Uterus (tissue), 4 donors: ENCODE results near the gene PTPN23. TPM values are rescaled to one million over a fixed set of nuclear protein-coding genes. Genes with fewer than 3 reads are reported as not detected.
A peak's percentile ranks its signal among the peaks of the same experiment; 100 is the strongest.

Source experiments
- DNase-seq, 2 donors: peaks; one replicate each; pipeline ENCODE4 v3.0.0-alpha.2; 2019 to 2020
- H3K27ac ChIP-seq, 2 donors: fragments of 200-600 bp; sonication (generic); 1 replicate in 1 of 2; 2 replicates in 1 of 2; pipeline ENCODE4 v1.5.1; 2016 to 2018
- H3K27me3 ChIP-seq, 2 donors: fragments of 200-600 bp; sonication (generic); one replicate each; pipeline ENCODE4 v1.5.1; 2018 to 2019; ENCODE audit warnings: control low read depth in 1 of 2
- H3K36me3 ChIP-seq, 2 donors: fragments of 200-600 bp; sonication (generic); one replicate each; pipeline ENCODE4 v1.5.1; 2019; ENCODE audit warnings: control low read depth in 1 of 2
- H3K4me1 ChIP-seq, 2 donors: fragments of 200-600 bp; sonication (generic); one replicate each; pipeline ENCODE4 v1.5.1; 2018 to 2019; ENCODE audit warnings: control low read depth in 1 of 2
- H3K4me3 ChIP-seq, 2 donors: fragments of 200-600 bp; sonication (generic); 1 replicate in 1 of 2; 2 replicates in 1 of 2; pipeline ENCODE4 v1.5.1; 2018 to 2019; ENCODE audit warnings: mild to moderate bottlenecking in 1 of 2
- H3K9me3 ChIP-seq, 2 donors: fragments of 200-600 bp; sonication (generic); one replicate each; pipeline ENCODE4 v1.5.1; 2019; ENCODE audit warnings: control low read depth in 1 of 2
- POLR2A ChIP-seq, 2 donors: fragments of 450-650 bp; IDR thresholded peaks; one replicate each; pipeline ENCODE4 v1.6.1; 2016; ENCODE audit warnings: antibody characterized with exemption in 2 of 2, mild to moderate bottlenecking in 1 of 2, moderate library complexity in 1 of 2
- intact Hi-C: fragments of 100-400 bp; cut with DNase I; formaldehyde crosslinking; loops from one replicate; pipeline ENCODE4 v1.15.1; 2023; ENCODE audit warnings: low total_unique reads
- total RNA-seq, 4 donors: library from RNA; depleted of rRNA in 3 of 4; stranded (reverse); fragments of >200 nt in 3 of 4; gene quantifications; one replicate each; pipeline versions ENCODE4 v1.1.0 to v1.2.4, GENCODE V29; 2014 to 2023
- TF ChIP-seq, protein P1 (sequence below), 4 experiments: fragments of 200-600 bp in 2 of 4; fragments of 450-650 bp in 2 of 4; sonication (generic) in 2 of 4; IDR thresholded peaks; one replicate each; pipeline ENCODE4 v1.5.1; 2016 to 2019; ENCODE audit warnings: antibody characterized with exemption in 4 of 4, mild to moderate bottlenecking in 2 of 4, moderate library complexity in 1 of 4
- donor health status: DM: yes; HTN: yes; CAD: no.

The PTPN23 gene
- total RNA-seq, 4 donors from 2014 or later: 5.1 to 51.6 (median 16.2) TPM

GRCh38 chr3:47379411-47379899, 1.4 kb upstream of the PTPN23 start:
- Histone ChIP-seq H3K9me3 (no peaks in the 10 kb centered on the region), H3K27ac (peak overlapping the region in 1 of 2 donors; percentile 93), H3K27me3 (no peaks in the 10 kb centered on the region), H3K4me1 (peaks cover 5 to 9% of the 10 kb centered on the region in 2 donors), H3K4me3 (peak overlapping the region in 1 of 2 donors; percentile 71), H3K36me3 (no peaks in the 10 kb centered on the region)
- TF ChIP-seq, protein P1, sequence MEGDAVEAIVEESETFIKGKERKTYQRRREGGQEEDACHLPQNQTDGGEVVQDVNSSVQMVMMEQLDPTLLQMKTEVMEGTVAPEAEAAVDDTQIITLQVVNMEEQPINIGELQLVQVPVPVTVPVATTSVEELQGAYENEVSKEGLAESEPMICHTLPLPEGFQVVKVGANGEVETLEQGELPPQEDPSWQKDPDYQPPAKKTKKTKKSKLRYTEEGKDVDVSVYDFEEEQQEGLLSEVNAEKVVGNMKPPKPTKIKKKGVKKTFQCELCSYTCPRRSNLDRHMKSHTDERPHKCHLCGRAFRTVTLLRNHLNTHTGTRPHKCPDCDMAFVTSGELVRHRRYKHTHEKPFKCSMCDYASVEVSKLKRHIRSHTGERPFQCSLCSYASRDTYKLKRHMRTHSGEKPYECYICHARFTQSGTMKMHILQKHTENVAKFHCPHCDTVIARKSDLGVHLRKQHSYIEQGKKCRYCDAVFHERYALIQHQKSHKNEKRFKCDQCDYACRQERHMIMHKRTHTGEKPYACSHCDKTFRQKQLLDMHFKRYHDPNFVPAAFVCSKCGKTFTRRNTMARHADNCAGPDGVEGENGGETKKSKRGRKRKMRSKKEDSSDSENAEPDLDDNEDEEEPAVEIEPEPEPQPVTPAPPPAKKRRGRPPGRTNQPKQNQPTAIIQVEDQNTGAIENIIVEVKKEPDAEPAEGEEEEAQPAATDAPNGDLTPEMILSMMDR (IDR thresholded peaks at IDR 0.05): no peak
- TF ChIP-seq POLR2A (IDR thresholded peaks at IDR 0.05): no peak
- DNase-seq: no peak
- intact Hi-C loops: no loop called here

GRCh38 chr3:47380026-47380600, 708 bp upstream of the PTPN23 start:
- no peaks in the 10 kb centered on the region for H3K36me3 ChIP-seq

DNA sequence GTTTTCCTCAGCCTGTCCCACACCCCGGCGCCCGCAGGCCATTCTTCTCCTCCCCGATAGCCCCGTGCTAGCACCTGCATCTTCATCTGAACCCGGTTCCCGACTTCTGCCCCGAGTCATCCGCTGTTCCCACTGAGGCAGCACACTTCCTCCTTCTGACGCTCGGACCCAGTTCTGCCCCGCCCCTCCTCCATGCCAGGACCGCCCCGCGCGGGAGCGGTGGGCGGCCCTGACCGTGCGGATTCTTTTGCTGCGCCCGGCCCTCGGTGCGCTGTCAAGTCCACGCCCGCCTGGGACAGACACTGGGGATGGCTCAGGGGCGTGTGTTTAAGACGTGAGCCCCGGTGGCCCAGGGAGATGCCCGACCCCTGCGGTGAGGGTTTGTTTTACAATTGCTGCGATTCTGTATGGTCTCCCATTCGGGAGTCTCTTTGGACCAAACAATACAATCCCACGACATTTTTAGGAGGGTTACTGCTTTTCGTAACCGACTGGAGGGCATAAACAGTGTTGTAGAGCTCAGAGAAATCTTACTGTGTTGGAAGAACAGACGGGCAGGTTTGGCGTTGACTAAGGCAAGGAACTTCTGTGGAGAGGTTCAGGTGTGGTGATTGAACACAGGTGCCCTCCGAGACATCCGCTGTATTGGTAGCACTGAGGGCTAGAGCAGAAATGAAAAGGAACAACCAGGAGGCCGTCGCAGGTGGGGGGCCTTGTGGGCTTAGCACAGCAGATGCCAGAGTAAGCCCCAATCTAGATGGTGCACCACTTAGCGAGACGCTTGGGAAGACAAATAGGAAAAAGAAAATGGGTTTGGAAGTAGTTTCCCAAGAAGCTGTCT, 716 bp downstream of the PTPN23 start:
- intact Hi-C loops: no loop called here
- no peak for TF ChIP-seq POLR2A (IDR thresholded peaks at IDR 0.05)
- TF ChIP-seq, protein P1 (IDR thresholded peaks at IDR 0.05): peak in 1 of 4 experiments; percentile 15
- peak overlapping the region; percentile 71 to 91 for H3K4me3 ChIP-seq
- H3K36me3 ChIP-seq: no peaks in the 10 kb centered on the region
- peak; percentile 78 to 85 for DNase-seq
- peak overlapping the region; percentile 92 to 93 for H3K27ac ChIP-seq
- H3K9me3 ChIP-seq: no peaks in the 10 kb centered on the region
- H3K4me1 ChIP-seq: peaks cover 5 to 9% of the 10 kb centered on the region in 2 donors
- H3K27me3 ChIP-seq: no peaks in the 10 kb centered on the region

More at GRCh38 chr3:47380026-47380600, 708 bp upstream of the PTPN23 start:
- intact Hi-C loops: no loop called here
- H3K27me3 ChIP-seq: no peaks in the 10 kb centered on the region
- no peak for DNase-seq
- peak overlapping the region; percentile 92 to 93 for H3K27ac ChIP-seq
- peak overlapping the region; percentile 71 to 91 for H3K4me3 ChIP-seq
- TF ChIP-seq POLR2A (IDR thresholded peaks at IDR 0.05): no peak
- TF ChIP-seq, protein P1 (IDR thresholded peaks at IDR 0.05): no peak
- H3K9me3 ChIP-seq: no peaks in the 10 kb centered on the region
- H3K4me1 ChIP-seq: peaks cover 5 to 9% of the 10 kb centered on the region in 2 donors

GRCh38 chr3:47384425-47384824, 3.6 kb downstream of the PTPN23 start:
- DNase-seq: no peak
- TF ChIP-seq, protein P1 (IDR thresholded peaks at IDR 0.05): no peak
- no peak for TF ChIP-seq POLR2A (IDR thresholded peaks at IDR 0.05)
- Histone ChIP-seq H3K36me3 (no peaks in the 10 kb centered on the region), H3K27ac (no peak overlapping the region), H3K4me1 (peaks cover 5 to 9% of the 10 kb centered on the region in 2 donors), H3K4me3 (no peak overlapping the region), H3K9me3 (no peaks in the 10 kb centered on the region), H3K27me3 (no peaks in the 10 kb centered on the region)
- intact Hi-C loops: no loop called here

DNA sequence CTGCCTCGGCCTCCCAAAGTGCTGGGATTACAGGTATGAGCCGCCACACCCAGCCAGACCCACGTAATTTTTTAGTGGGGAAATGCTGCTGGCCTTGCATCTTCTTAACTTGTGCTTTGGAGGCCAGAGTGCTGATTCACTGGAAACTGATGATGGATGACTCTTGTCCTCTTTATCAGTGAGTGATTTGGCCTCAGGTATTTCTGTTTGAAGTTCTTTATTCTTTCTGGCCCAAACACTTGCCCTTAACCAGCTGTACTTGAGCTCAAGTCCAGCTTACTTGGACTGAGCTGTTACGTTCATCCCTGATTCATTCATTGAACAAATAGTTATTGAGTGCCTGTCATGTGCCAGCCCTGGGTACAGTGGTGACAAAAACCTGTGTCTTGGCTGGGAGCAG, 4.2 kb downstream of the PTPN23 start:
- H3K4me1 ChIP-seq: peaks cover 5 to 9% of the 10 kb centered on the region in 2 donors
- H3K9me3 ChIP-seq: no peaks in the 10 kb centered on the region
- TF ChIP-seq POLR2A (IDR thresholded peaks at IDR 0.05): no peak
- TF ChIP-seq, protein P1 (IDR thresholded peaks at IDR 0.05): no peak
- H3K27me3 ChIP-seq: no peaks in the 10 kb centered on the region
- H3K36me3 ChIP-seq: no peaks in the 10 kb centered on the region
- H3K4me3 ChIP-seq: no peak overlapping the region
- intact Hi-C loops: no loop called here
- no peak for DNase-seq
- H3K27ac ChIP-seq: no peak overlapping the region
